Stomach (tissue), 9 donors: ENCODE measurements around the gene PRKCH. TPM values are rescaled to one million over a fixed set of nuclear protein-coding genes. Genes with fewer than 3 reads are reported as not detected.

Experiments used
- DNase-seq, 2 donors: peaks; one replicate each; pipeline versions ENCODE4 v3.0.0 to v3.0.0-alpha.2; 2013 to 2019
- H3K27ac ChIP-seq, 5 donors: fragments of 200-600 bp in 4 of 5; sonication (generic) in 4 of 5; one replicate each; pipeline ENCODE4 v1.5.1; 2013 to 2019; ENCODE audit warnings: mild to moderate bottlenecking in 1 of 5, moderate library complexity in 1 of 5
- H3K27me3 ChIP-seq, 3 donors: fragments of 200-600 bp; sonication (generic); one replicate each; pipeline ENCODE4 v1.5.1; 2017 to 2019; ENCODE audit warnings: mixed run types in 1 of 3
- H3K36me3 ChIP-seq, 4 donors: fragments of 200-600 bp; sonication (generic); 1 replicate in 3 of 4; 2 replicates in 1 of 4; pipeline ENCODE4 v1.5.1; 2016 to 2019
- H3K4me1 ChIP-seq, 4 donors: fragments of 200-600 bp; sonication (generic); one replicate each; pipeline ENCODE4 v1.5.1; 2016 to 2019
- H3K4me3 ChIP-seq, 4 donors: fragments of 200-600 bp; sonication (generic) in 3 of 4; one replicate each; pipeline ENCODE4 v1.5.1; 2016 to 2019; ENCODE audit warnings: mild to moderate bottlenecking in 1 of 4
- H3K9me3 ChIP-seq, 4 donors: fragments of 200-600 bp; sonication (generic); one replicate each; pipeline ENCODE4 v1.5.1; 2016 to 2019
- CTCF ChIP-seq, 7 experiments: fragments of 450-650 bp in 4 of 7; fragments of 200-600 bp in 3 of 7; sonication (generic) in 3 of 7; IDR thresholded peaks; one replicate each; pipeline ENCODE4 v1.5.1; 2016 to 2019; ENCODE audit warnings: antibody characterized with exemption in 7 of 7, control low read depth in 2 of 7, mild to moderate bottlenecking in 1 of 7
- EP300 ChIP-seq: sonication (generic); formaldehyde crosslinking; IDR thresholded peaks from one replicate; pipeline ENCODE4 v1.6.1; 2017; ENCODE audit warnings: antibody characterized with exemption
- POLR2A ChIP-seq, 4 donors: fragments of 450-650 bp; IDR thresholded peaks; one replicate each; pipeline ENCODE4 v1.6.1; 2016; ENCODE audit warnings: antibody characterized with exemption in 4 of 4, control low read depth in 2 of 4, mild to moderate bottlenecking in 1 of 4, moderate library complexity in 1 of 4
- POLR2AphosphoS5 ChIP-seq, 3 donors: sonication (generic); formaldehyde crosslinking; IDR thresholded peaks; one replicate each; pipeline ENCODE4 v1.6.1; 2016; ENCODE audit warnings: antibody characterized with exemption in 3 of 3
- WGBS, 5 donors: extraction: QIAGEN DNeasy Blood & Tissue Kit in 3 of 5; methylation state at CpG; one replicate each; pipeline versions ENCODE4 v1.1.5 to v1.1.7; 2013 to 2018; 5-methylcytosine and 5-hydroxymethylcytosine counted together
- intact Hi-C: fragments of 100-400 bp; cut with DNase I; formaldehyde crosslinking; loops from one replicate; pipeline ENCODE4 v1.15.1; 2023; ENCODE audit warnings: low total_unique reads
- polyA plus RNA-seq, 3 donors: library from polyadenylated mRNA; stranded (reverse); fragments of 200-250 nt; gene quantifications; one replicate each; pipeline ENCODE4 v1.2.3, GENCODE V29; 2013
- total RNA-seq, 5 donors: library from RNA; depleted of rRNA; stranded (reverse); fragments of >200 nt; gene quantifications; one replicate each; pipeline versions ENCODE4 v1.1.0 to v1.2.3, GENCODE V29; 2014 to 2016
- donor health status: healthy with polysubstance abuse.
- donor health status: Bipolar disorder and iron deficiency.
- donor health status: healthy.

Gene PRKCH
- total and polyA plus RNA-seq, 8 donors = 5.5 to 84.0 (median 14.7) TPM

GRCh38 chr14:61282746-61283145 lies 38.6 kb upstream of the PRKCH start:
- Histone ChIP-seq H3K4me3 (no peak overlapping the region), H3K27ac (peak overlapping the region in 1 of 5 donors; percentile 94), H3K27me3 (peaks cover 0 to 26% (median 18%) of the 10 kb centered on the region in 3 donors), H3K36me3 (no peaks in the 10 kb centered on the region), H3K9me3 (no peaks in the 10 kb centered on the region), H3K4me1 (peaks cover 5 to 63% (median 30%) of the 10 kb centered on the region in 4 donors)
- TF ChIP-seq POLR2A (IDR thresholded peaks at IDR 0.05) (no peak), POLR2AphosphoS5 (IDR thresholded peaks at IDR 0.05) (no peak), CTCF (IDR thresholded peaks at IDR 0.05) (no peak), EP300 (no peak)
- WGBS, 5 donors = 75 to 93% (median 87%) methylated on average over 2 of the region's 2 CpGs
- no peak for DNase-seq
- intact Hi-C loops = no loop called here

GRCh38 chr14:61284001-61284400 lies 37.4 kb upstream of the PRKCH start:
- peak overlapping the region in 4 of 5 donors; percentile 5 to 25 (median 16) for H3K27ac ChIP-seq
- H3K27me3 ChIP-seq = peaks cover 0 to 26% (median 18%) of the 10 kb centered on the region in 3 donors
- intact Hi-C loops = no loop called here
- no peaks in the 10 kb centered on the region for H3K36me3 ChIP-seq
- TF ChIP-seq POLR2AphosphoS5 (IDR thresholded peaks at IDR 0.05) (no peak), EP300 (no peak), CTCF (IDR thresholded peaks at IDR 0.05) (no peak)
- DNase-seq = peak in 1 of 2 donors; percentile 37
- H3K4me3 ChIP-seq = peak overlapping the region in 1 of 4 donors; percentile 14
- 24 to 65% (median 31%) methylated on average over 3 of the region's 3 CpGs for WGBS, 5 donors
- H3K9me3 ChIP-seq = no peaks in the 10 kb centered on the region
- H3K4me1 ChIP-seq = peaks cover 5 to 63% (median 30%) of the 10 kb centered on the region in 4 donors

- no peak for DNase-seq
- Histone ChIP-seq H3K4me1 (peaks cover 5 to 53% (median 27%) of the 10 kb centered on the region in 4 donors), H3K9me3 (no peaks in the 10 kb centered on the region), H3K27me3 (peaks cover 0 to 13% (median 12%) of the 10 kb centered on the region in 3 donors), H3K27ac (peak overlapping the region in 2 of 5 donors; percentile 20 to 41), H3K36me3 (no peaks in the 10 kb centered on the region), H3K4me3 (no peak overlapping the region)
- 41 to 59% (median 54%) methylated on average over 4 of the region's 4 CpGs for WGBS, 5 donors
- intact Hi-C loops = no loop called here
- TF ChIP-seq POLR2AphosphoS5 (IDR thresholded peaks at IDR 0.05) (no peak), CTCF (IDR thresholded peaks at IDR 0.05) (no peak), EP300 (no peak), POLR2A (IDR thresholded peaks at IDR 0.05) (no peak)
Observed at GRCh38 chr14:61285364-61285763, 36.0 kb upstream of the PRKCH start.

- no peaks in the 10 kb centered on the region for H3K27me3 ChIP-seq
- intact Hi-C loops = no loop called here
- peaks cover 5 to 41% (median 25%) of the 10 kb centered on the region in 4 donors for H3K4me1 ChIP-seq
- no peaks in the 10 kb centered on the region for H3K9me3 ChIP-seq
- 75 to 85% (median 83%) methylated on average over 7 of the region's 7 CpGs for WGBS, 5 donors
- no peak overlapping the region for H3K27ac ChIP-seq
- DNase-seq = no peak
- TF ChIP-seq POLR2AphosphoS5 (IDR thresholded peaks at IDR 0.05) (no peak), EP300 (no peak), CTCF (IDR thresholded peaks at IDR 0.05) (no peak), POLR2A (IDR thresholded peaks at IDR 0.05) (no peak)
- no peak overlapping the region for H3K4me3 ChIP-seq
- H3K36me3 ChIP-seq = no peaks in the 10 kb centered on the region
Observed at GRCh38 chr14:61287196-61287595, 34.2 kb upstream of the PRKCH start.
